CD1c-positive myeloid dendritic cell (primary cell): ENCODE data around the gene MZB1.

Source experiments
- DNase-seq: peaks from one replicate; pipeline ENCODE4 v3.0.0-alpha.2; 2016; ENCODE audit errors: extremely low spot score

MZB1 gene

GRCh38 chr5:139389701-139390638, at the start of gene MZB1:
Gene MZB1, minus strand, starts transcription at chr5:139389913. Its CDS starts 57 bp downstream, at chr5:139389856.
- DNase-seq, result peak; percentile 20

- peak; percentile 94 for DNase-seq
Measured at GRCh38 chr5:139439013-139439903, 49.5 kb upstream of the MZB1 start, which contains the start of gene DNAJC18. Gene DNAJC18, minus strand, starts transcription at chr5:139439525. Its CDS starts 80 bp downstream, at chr5:139439445.

GRCh38 chr5:139438707-139439012, 48.9 kb upstream of the MZB1 start:
- no peak for DNase-seq

- DNase-seq, result no peak
Measured at GRCh38 chr5:139435676-139436075, 46.0 kb upstream of the MZB1 start.

- DNase-seq, result no peak
Measured at GRCh38 chr5:139431706-139432105, 42.0 kb upstream of the MZB1 start.

GRCh38 chr5:139430015-139430414, 40.3 kb upstream of the MZB1 start:
- no peak for DNase-seq

GRCh38 chr5:139426203-139426885, 36.6 kb upstream of the MZB1 start:
- DNase-seq, result no peak

GRCh38 chr5:139425497-139425896, 35.8 kb upstream of the MZB1 start:
- no peak for DNase-seq

GRCh38 chr5:139422307-139422893, 32.7 kb upstream of the MZB1 start:
- DNase-seq, result peak; percentile 82

- no peak for DNase-seq
Measured at GRCh38 chr5:139419226-139420192, 29.8 kb upstream of the MZB1 start.

- no peak for DNase-seq
Measured at GRCh38 chr5:139418793-139419192, 29.1 kb upstream of the MZB1 start.

- DNase-seq, result no peak
Measured at GRCh38 chr5:139417214-139417613, 27.5 kb upstream of the MZB1 start.

GRCh38 chr5:139416651-139417050, 26.9 kb upstream of the MZB1 start:
- no peak for DNase-seq

GRCh38 chr5:139415869-139416268, 26.2 kb upstream of the MZB1 start:
- DNase-seq, result no peak

- no peak for DNase-seq
Measured at GRCh38 chr5:139415221-139415861, 25.6 kb upstream of the MZB1 start.

GRCh38 chr5:139414581-139415130, 24.9 kb upstream of the MZB1 start:
- no peak for DNase-seq

GRCh38 chr5:139413963-139414362, 24.2 kb upstream of the MZB1 start:
- DNase-seq, result no peak

GRCh38 chr5:139413153-139413552, 23.4 kb upstream of the MZB1 start:
- DNase-seq, result no peak

GRCh38 chr5:139410993-139411828, 21.5 kb upstream of the MZB1 start:
- DNase-seq, result no peak
